ENCODE measurements around the gene THSD7B.

The THSD7B gene

GRCh38 chr2:137202318-137202717 lies 437.0 kb downstream of the THSD7B start:
- no peak for FAIRE-seq

DNA sequence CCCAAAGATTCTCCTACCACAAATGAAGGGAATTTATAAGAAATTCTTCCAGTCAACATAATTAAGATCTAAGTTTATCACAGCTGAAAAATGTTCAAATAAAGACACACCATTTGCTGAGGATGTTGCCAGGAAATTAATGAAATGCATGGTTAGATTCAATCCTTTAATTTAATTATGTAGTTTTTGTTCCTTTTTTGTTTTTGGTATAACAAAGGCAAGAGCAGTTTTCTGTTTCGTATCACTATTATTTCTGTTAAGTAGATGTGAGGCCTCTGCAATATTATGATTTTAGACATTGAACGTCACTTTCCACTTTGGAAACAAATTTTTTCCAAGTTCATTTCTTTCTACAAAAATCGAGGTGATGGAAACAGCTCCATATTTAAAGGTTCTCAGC lies 440.0 kb downstream of the THSD7B start:
- no peak for FAIRE-seq

DNA sequence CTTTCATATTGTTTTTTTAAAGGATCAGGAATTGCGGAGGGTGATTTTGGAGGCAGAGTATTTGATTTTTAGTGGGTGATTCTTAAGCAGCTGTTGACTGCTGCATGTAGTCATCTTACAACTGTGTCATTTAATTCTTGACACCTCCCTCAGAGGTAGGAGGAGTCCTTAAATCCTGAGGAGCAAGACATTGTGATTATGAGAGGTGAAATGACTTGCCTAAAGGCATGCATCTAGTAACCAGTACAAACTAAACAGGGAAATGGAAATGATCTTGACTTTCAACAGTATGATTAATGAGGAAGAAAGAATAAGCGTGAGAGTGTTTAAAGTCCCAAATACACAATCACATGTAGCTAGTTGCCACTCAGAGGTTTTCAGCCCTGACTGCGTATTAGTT lies 440.7 kb downstream of the THSD7B start:
- no peak for FAIRE-seq

DNA sequence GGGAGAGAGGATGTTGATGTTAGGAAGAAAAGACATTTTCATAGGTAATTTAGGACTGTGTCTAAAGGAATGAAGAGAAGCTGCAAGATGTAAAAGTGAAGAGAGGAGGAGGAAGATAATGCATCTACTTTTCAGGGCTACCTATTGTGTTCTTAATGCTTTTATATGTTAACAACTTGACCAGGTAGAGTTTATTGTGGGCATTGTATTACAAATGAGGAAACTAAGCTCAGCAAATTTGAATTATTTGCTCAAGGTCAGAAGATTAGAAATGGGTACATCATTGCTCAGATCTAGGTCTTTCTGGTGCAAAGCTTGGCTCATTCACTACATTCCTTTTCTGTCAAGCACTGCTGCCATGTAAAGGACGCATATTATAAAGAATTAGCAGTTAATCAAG lies 441.7 kb downstream of the THSD7B start:
- no peak for FAIRE-seq

DNA sequence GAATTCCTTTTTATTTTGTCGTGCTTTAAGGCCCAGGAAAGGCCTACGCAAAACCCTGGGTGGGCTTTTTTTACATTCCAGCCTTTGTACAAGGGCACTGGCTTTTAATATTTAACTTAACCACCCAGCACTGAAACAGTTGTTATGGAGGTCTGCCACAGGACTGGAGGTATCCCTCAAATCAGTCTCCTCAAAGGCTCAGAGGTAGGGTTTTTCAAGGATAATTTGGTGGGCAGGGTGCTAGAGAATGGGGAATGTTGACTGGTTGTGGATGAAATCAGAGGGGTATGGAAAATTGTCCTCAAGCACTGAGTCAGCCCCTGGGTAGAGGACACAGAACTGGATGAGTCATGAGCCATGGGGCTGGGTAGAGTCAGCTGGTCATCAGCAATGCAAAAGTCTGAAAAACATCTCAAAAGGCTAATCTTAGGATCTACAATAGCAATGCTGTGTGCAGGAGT lies 443.1 kb downstream of the THSD7B start:
- no peak for FAIRE-seq

GRCh38 chr2:137210039-137210438 lies 444.7 kb downstream of the THSD7B start:
- FAIRE-seq, result no peak

DNA sequence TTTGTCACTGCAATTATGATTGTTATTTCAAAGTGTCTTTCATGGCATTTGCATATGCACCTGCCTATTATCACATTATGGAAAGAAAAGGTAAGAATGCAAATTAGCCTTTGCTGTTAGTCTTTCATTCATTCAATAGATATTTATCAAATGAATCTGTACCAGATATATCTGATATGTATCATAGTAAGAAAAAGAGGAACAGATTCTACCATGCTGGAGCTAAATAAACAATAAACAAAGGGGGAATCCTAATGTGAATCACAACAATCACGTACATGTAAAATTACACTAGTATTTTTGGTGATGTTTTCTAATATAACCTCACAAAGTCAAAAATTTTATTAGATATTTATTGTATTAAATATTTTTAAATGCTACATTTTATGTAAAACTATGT lies 446.4 kb downstream of the THSD7B start:
- FAIRE-seq, result no peak

GRCh38 chr2:137220438-137220993 lies 455.2 kb downstream of the THSD7B start:
- no peak for FAIRE-seq

- FAIRE-seq, result no peak
These were observed 456.6 kb downstream of the THSD7B start for GRCh38 chr2:137221797-137222492.

DNA sequence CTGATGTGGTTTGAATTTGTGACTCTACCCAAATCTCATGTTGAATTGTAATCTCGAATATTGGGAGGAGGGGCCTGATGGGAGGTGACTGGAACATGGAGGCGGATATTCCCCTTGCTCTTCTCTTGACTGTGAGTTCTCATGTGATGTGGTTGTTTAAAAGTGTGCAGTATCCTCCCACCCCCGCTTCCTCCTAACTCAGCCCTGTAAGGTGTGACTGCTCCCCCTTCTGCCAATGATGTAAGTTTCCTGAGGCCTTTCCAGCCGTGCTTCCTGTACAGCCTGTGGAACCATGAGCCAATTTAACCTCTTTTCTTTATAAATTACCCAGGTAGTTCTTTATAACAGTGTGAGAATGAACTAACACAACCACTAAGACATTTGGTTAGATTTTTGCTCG lies 458.4 kb downstream of the THSD7B start:
- FAIRE-seq, result no peak

DNA sequence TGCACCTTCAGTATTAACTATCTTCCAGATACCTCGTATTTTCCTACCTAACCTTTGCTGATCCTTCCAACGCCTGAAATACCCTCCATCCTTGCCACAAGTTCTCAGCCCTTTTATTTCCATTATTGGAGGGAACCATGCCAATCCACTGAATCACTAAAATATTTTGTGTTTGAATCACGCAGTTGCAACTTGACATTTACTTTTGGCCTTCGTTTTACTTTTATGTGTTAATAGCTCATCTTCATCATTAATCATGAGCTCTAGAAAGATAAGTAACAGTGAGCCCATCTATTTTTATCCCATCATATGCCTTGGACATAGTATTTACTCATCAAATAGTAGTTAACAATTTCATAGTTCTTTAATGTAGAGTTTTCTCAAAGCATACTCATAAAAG lies 463.2 kb downstream of the THSD7B start:
- FAIRE-seq, result no peak

DNA sequence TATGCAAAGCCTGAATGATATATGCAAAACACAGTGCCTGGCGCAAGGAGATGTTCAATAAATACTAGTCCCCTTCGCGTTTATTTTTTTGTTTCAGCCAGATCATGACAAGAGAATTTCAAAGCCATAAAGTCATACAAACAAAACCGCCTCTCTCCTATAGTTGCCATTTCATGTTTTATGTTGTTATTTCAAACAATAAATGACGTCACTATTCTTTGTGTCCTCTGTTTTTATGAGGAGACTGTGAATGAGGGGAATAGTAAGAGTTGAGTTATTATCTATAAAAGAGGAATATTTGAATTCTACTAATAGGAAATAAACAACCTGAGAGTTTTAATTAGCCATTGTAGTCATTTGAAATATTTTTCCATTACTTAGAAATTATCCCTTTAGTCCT lies 464.5 kb downstream of the THSD7B start:
- FAIRE-seq, result no peak

GRCh38 chr2:137231628-137232027 lies 466.3 kb downstream of the THSD7B start:
- no peak for FAIRE-seq

- FAIRE-seq, result no peak
These were observed 466.7 kb downstream of the THSD7B start for GRCh38 chr2:137232076-137232475.

GRCh38 chr2:137233091-137233490 lies 467.7 kb downstream of the THSD7B start:
- no peak for FAIRE-seq

DNA sequence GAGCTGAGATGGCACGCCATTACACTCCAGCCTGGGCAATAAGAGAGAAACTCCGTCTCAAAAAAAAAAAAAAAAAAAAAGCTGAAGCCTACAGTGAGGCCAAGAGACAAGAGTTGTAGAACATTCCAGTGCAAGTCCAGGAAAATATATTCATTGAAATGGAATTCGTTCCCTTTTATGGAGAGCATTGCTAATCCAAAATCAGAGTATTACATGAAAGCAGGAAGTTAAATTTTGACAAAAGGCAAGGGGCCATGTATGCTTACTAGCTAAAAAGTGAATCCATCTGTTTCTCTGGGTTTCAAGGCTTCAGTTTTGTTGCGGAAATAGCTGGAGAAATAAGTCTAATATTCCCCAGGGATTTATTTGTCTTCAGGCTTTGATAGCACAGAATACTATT lies 471.7 kb downstream of the THSD7B start:
- FAIRE-seq, result no peak

DNA sequence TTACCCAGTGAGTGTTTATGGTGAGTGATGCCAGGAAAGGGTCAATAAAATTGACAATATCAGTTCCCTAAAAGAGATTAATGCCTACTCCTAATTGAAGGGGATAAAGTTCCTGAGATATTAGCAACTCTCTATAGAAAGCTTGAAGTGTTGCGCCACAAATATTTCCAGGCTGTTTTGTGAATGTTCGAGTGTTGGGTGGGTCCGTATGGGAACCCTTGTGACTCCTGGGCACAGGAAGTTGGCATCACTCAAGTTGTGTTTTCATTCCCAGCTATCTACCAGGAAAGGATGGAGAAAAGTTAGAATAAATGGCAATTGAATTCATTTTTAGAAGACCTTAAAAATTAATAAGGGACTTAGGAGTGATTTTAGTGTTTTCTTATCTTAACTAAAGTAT lies 472.7 kb downstream of the THSD7B start:
- no peak for FAIRE-seq

DNA sequence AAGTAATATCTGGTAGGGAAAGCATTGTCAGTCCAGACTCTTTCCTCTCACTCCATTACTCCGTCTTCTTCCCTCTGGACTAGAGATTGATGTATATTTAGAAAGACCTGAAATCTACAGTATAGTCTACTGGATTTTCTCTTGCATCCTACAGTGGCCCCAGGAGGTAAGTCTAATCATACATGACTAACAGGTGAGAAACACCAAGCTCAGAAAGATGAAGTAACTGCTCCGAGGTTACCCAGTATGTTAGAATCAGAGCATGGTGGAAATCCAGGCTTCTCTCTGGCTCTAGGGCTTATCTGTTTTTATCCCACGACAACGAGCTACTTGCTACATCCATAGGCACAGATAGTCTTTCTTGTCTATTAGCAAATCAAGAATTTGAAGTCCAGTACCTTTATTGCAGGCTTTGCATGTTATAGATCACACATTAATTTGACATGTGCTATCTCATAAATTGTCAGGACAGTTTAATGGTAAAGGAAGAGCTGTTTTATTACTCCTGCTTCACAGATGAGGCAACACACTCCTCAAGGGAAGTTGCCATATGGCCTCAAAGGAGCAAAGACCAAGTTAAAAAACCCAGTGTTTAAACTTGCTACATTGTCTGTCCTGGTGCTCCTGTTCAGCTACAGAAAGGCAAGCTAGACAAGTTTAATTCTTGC lies 484.3 kb downstream of the THSD7B start:
- no peak for FAIRE-seq

DNA sequence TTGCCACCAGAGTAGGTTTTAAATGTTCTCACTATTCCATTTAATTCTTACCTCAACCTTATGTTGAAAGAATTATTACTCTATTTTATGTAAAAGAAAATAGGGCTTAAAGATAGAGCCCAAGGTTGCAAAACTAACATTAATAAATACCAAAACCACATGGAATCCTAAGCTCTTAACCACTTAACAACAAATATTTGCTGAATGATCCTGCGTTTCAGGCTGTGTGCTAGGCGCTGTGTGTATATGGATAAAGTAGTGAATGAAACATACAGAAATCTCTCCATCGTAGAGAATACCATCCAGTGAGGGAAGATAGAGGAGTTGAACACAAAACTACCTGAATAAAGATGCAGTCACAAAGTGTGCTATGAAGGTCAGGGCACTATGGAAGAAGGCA lies 485.1 kb downstream of the THSD7B start:
- no peak for FAIRE-seq

GRCh38 chr2:137251045-137251444 lies 485.7 kb downstream of the THSD7B start:
- FAIRE-seq, result no peak

DNA sequence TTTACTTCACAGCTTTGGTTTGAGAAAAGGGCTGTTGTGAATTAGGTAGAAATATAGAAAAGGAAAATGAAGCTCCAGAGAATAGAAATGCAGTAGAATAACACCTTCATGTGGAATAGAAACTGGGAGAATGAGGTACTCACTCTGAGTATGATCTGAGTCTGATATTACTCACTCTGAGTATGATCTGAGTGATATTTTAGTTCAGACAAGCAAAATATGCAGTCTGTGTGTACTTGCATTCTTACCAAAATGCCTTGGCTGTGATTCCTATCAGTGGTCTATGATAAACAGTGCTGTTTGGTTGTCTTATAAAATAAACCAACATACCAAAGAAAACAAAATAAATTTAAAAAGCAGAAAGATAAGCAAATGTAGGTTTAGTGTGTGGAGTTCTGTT lies 487.6 kb downstream of the THSD7B start:
- FAIRE-seq, result no peak

DNA sequence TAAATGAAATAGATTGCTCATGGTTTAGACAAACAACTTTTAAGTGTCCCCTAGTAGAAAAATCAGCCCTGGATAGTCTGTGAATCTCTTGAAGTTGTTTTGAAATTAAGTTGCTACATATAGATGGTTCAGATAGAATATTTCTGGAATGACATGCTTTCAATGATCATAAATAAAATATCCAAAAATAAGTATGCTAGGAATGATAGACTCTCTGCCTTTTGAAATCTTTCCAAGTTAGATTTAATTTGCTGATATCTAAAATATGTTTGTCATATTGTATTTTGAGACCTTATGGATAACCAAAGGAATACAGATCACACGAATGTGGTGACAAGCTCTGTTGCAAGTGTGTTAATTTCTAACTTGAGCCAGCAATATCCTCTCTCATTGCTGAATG lies 488.7 kb downstream of the THSD7B start:
- no peak for FAIRE-seq

DNA sequence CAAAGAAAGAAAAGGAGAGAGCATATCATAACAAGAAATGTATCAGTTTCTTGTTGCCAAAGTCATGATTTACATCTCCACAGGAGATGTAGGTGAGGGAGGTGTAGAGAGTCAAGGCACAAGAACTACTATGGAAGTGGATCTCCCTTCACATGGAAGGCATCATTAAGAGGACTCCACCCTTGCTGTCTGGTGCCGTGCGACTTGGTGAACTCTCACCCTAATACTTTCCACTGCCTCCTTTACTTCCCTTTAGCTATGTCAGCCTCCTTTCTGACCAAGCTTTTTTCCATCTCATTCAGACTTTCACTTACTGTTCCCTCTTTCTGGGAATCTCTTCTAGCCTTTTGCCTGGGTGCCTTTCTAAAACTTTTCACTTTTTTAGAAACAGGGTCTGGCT lies 490.0 kb downstream of the THSD7B start:
- FAIRE-seq, result no peak

- no peak for FAIRE-seq
These were observed 490.6 kb downstream of the THSD7B start for GRCh38 chr2:137255990-137256389.
